H1 (cell line): ENCODE measurements around the gene LRRK1. TPM values are rescaled to one million over a fixed set of nuclear protein-coding genes. Genes with fewer than 3 reads are reported as not detected.
A peak's percentile ranks its signal among the peaks of the same experiment; 100 is the strongest.

Source experiments
- CTCF ChIA-PET: fragments of 300-600 bp; sonication (Branson Sonifier 250); formaldehyde crosslinking; loops from one replicate; lab custom pipeline; 2021; ENCODE audit not compliant: partially characterized antibody; lab: Charles Lee
- POLR2A ChIA-PET: fragments of 300-600 bp; sonication (Branson Sonifier 250); formaldehyde crosslinking; loops from one replicate; lab custom pipeline; 2021; ENCODE audit warnings: inconsistent platforms; ENCODE audit not compliant: partially characterized antibody; lab: Charles Lee
- DNase-seq, 2 experiments: peaks; one replicate each; pipeline versions ENCODE4 v3.0.0 to v3.0.0-alpha.2; 2010 to 2022; ENCODE audit warnings: low spot score in 2 of 2, low read depth in 1 of 2, mixed read lengths in 1 of 2
- FAIRE-seq: peaks from 2 replicates; lab custom pipeline; 2011; peaks lifted over from hg19 to GRCh38; lab: Jason Lieb, UNC
- H2AFZ ChIP-seq: 2 replicates; pipeline ENCODE4 v1.8.1; 2012; ENCODE audit warnings: low read length, inconsistent platforms
- H2AK5ac ChIP-seq: 2 replicates; pipeline ENCODE4 v1.6.1; 2013; ENCODE audit warnings: low read depth, low read length
- H2BK120ac ChIP-seq: replicated peaks from 2 replicates; pipeline ENCODE3; 2013; ENCODE audit warnings: low read depth, low read length, inconsistent platforms
- H2BK12ac ChIP-seq: 2 replicates; pipeline ENCODE4 v1.6.1; 2013; ENCODE audit warnings: low read depth, low read length
- H2BK15ac ChIP-seq: 2 replicates; pipeline ENCODE4 v1.6.1; 2013; ENCODE audit warnings: low read length
- H2BK20ac ChIP-seq: 2 replicates; pipeline ENCODE4 v1.6.1; 2013; ENCODE audit warnings: low read length
- H2BK5ac ChIP-seq: 2 replicates; pipeline ENCODE4 v1.6.1; 2013; ENCODE audit warnings: low read depth, low read length
- H3K14ac ChIP-seq: 2 replicates; pipeline ENCODE4 v1.6.1; 2013; ENCODE audit warnings: inconsistent platforms; ENCODE audit not compliant: insufficient read length
- H3K18ac ChIP-seq: 2 replicates; pipeline ENCODE4 v1.6.1; 2013; ENCODE audit warnings: low read length; ENCODE audit errors: extremely low read depth
- H3K23ac ChIP-seq: 2 replicates; pipeline ENCODE4 v1.6.1; 2013; ENCODE audit warnings: inconsistent platforms; ENCODE audit not compliant: insufficient read length
- H3K23me2 ChIP-seq: 2 replicates; pipeline ENCODE4 v1.6.1; 2013; ENCODE audit warnings: low read depth, low read length
- H3K27ac ChIP-seq: 2 replicates; pipeline ENCODE4 v1.6.1; 2011; ENCODE audit warnings: low read depth, low read length, inconsistent platforms
- H3K27me3 ChIP-seq, 4 experiments: replicated peaks in 1 of 4; 1 replicate in 1 of 4; 2 replicates in 3 of 4; pipeline versions ENCODE4 v1.6.1 to v1.8.1; 2011 to 2013; ENCODE audit warnings: low read length in 3 of 4, mild to moderate bottlenecking in 3 of 4, inconsistent platforms in 2 of 4, mixed read lengths in 2 of 4, moderate library complexity in 1 of 4; ENCODE audit not compliant: control insufficient read depth in 3 of 4, insufficient read depth in 3 of 4; ENCODE audit errors: extremely low read depth in 1 of 4
- H3K36me3 ChIP-seq, 4 experiments: 2 replicates each; pipeline versions ENCODE4 v1.6.1 to v1.8.1; 2011 to 2013; ENCODE audit warnings: mild to moderate bottlenecking in 4 of 4, low read length in 3 of 4, moderate library complexity in 2 of 4, control low read depth in 1 of 4, inconsistent platforms in 1 of 4; ENCODE audit not compliant: insufficient read depth in 4 of 4, control insufficient read depth in 2 of 4
- H3K4ac ChIP-seq: replicated peaks from 2 replicates; pipeline ENCODE3; 2013; ENCODE audit warnings: low read length, low read depth, mixed read lengths, inconsistent platforms; ENCODE audit not compliant: insufficient read length
- H3K4me1 ChIP-seq, 4 experiments: replicated peaks in 1 of 4; 1 replicate in 1 of 4; 2 replicates in 3 of 4; pipeline versions ENCODE4 v1.6.1 to v1.8.1; 2011 to 2013; ENCODE audit warnings: low read length in 3 of 4, inconsistent platforms in 2 of 4, mixed read lengths in 1 of 4; ENCODE audit not compliant: insufficient read depth in 4 of 4, control insufficient read depth in 3 of 4
- H3K4me2 ChIP-seq, 2 experiments: 2 replicates each; pipeline versions ENCODE4 v1.6.1 to v1.8.1; 2011 to 2013; ENCODE audit warnings: low read depth in 2 of 2, low read length in 2 of 2, control low read depth in 1 of 2, inconsistent platforms in 1 of 2, mild to moderate bottlenecking in 1 of 2; ENCODE audit not compliant: insufficient read depth in 1 of 2
- H3K4me3 ChIP-seq, 4 experiments: fragments of 200-600, 300-600 bp in 1 of 4; sonication (generic), shearing (Covaris generic), sonication (Bioruptor Twin) in 1 of 4; 2 replicates each; pipeline versions ENCODE4 v1.5.1 to v1.8.1; 2011 to 2016; ENCODE audit warnings: low read length in 4 of 4, low read depth in 3 of 4, control low read depth in 2 of 4, inconsistent platforms in 2 of 4, mild to moderate bottlenecking in 2 of 4, mixed read lengths in 1 of 4, moderate library complexity in 1 of 4; ENCODE audit not compliant: insufficient read depth in 2 of 4; ENCODE audit errors: extremely low read depth in 1 of 4
- H3K56ac ChIP-seq: replicated peaks from 2 replicates; pipeline ENCODE3; 2013; ENCODE audit warnings: low read depth, mild to moderate bottlenecking, mixed read lengths, low read length, inconsistent platforms; ENCODE audit not compliant: insufficient read length
- H3K79me1 ChIP-seq: 2 replicates; pipeline ENCODE4 v1.6.1; 2013; ENCODE audit warnings: low read depth, low read length, control low read depth
- H3K79me2 ChIP-seq, 2 experiments: 2 replicates each; pipeline versions ENCODE4 v1.6.1 to v1.8.1; 2012 to 2013; ENCODE audit warnings: low read length in 2 of 2, mild to moderate bottlenecking in 2 of 2, inconsistent platforms in 1 of 2; ENCODE audit not compliant: insufficient read depth in 2 of 2, control insufficient read depth in 1 of 2
- H3K9ac ChIP-seq, 4 experiments: replicated peaks in 1 of 4; 1 replicate in 1 of 4; 2 replicates in 3 of 4; pipeline versions ENCODE4 v1.6.1 to v1.8.1; 2011 to 2013; ENCODE audit warnings: low read depth in 3 of 4, low read length in 3 of 4, control low read depth in 2 of 4, mild to moderate bottlenecking in 2 of 4, moderate library complexity in 2 of 4, inconsistent platforms in 1 of 4; ENCODE audit errors: extremely low read depth in 1 of 4
- H3K9me3 ChIP-seq, 2 experiments: 2 replicates each; pipeline versions ENCODE4 v1.6.1 to v1.8.1; 2012 to 2013; ENCODE audit warnings: mild to moderate bottlenecking in 2 of 2, moderate library complexity in 2 of 2, control low read depth in 1 of 2, inconsistent platforms in 1 of 2, low read depth in 1 of 2, low read length in 1 of 2, mixed read lengths in 1 of 2; ENCODE audit not compliant: insufficient read depth in 2 of 2
- H4K20me1 ChIP-seq, 2 experiments: replicated peaks in 1 of 2; 2 replicates each; pipeline versions ENCODE3 to v1.8.1; 2011 to 2013; ENCODE audit warnings: inconsistent platforms in 2 of 2, low read length in 2 of 2, mild to moderate bottlenecking in 1 of 2; ENCODE audit not compliant: insufficient read depth in 2 of 2, control insufficient read depth in 1 of 2
- H4K5ac ChIP-seq: 2 replicates; pipeline ENCODE4 v1.6.1; 2013; ENCODE audit warnings: low read length, low read depth, mixed read lengths, inconsistent platforms; ENCODE audit not compliant: insufficient read length
- H4K8ac ChIP-seq: 2 replicates; pipeline ENCODE4 v1.8.0; 2013; ENCODE audit warnings: mild to moderate bottlenecking, moderate library complexity, low read length, inconsistent platforms; ENCODE audit not compliant: insufficient read depth; ENCODE audit errors: extremely low read depth
- H4K91ac ChIP-seq: replicated peaks from 2 replicates; pipeline ENCODE3; 2013; ENCODE audit warnings: low read length, mixed read lengths, inconsistent platforms; ENCODE audit not compliant: insufficient read length
- CREB1 ChIP-seq: IDR thresholded peaks from 2 replicates; pipeline ENCODE4 v1.6.1; 2012; ENCODE audit warnings: inconsistent platforms
- EP300 ChIP-seq, 2 experiments: IDR thresholded peaks; 1 replicate in 1 of 2; 2 replicates in 1 of 2; pipeline ENCODE4 v1.6.1; 2011 to 2012; ENCODE audit warnings: low read depth in 2 of 2, low read length in 2 of 2, mild to moderate bottlenecking in 2 of 2, borderline replicate concordance in 1 of 2, inconsistent platforms in 1 of 2, moderate library complexity in 1 of 2
- NANOG ChIP-seq: IDR thresholded peaks from 2 replicates; pipeline ENCODE4 v1.6.1; 2011; ENCODE audit warnings: low read length, low read depth, mild to moderate bottlenecking, inconsistent platforms; ENCODE audit not compliant: insufficient read depth, poor library complexity, severe bottlenecking
- POU5F1 ChIP-seq: IDR thresholded peaks from 2 replicates; pipeline ENCODE4 v1.6.1; 2011; ENCODE audit warnings: low read depth, mild to moderate bottlenecking, low read length, moderate library complexity
- SIX5 ChIP-seq: IDR thresholded peaks from 2 replicates; pipeline ENCODE4 v1.6.1; 2011; ENCODE audit warnings: mild to moderate bottlenecking, low read depth, low read length
- SP4 ChIP-seq: IDR thresholded peaks from 2 replicates; pipeline ENCODE4 v1.6.1; 2012; ENCODE audit warnings: low read length, inconsistent platforms
- TAF1 ChIP-seq: IDR thresholded peaks from 2 replicates; pipeline ENCODE4 v1.6.1; 2011; ENCODE audit warnings: mild to moderate bottlenecking, low read depth, low read length
- WGBS, 2 experiments: shearing (Covaris generic) in 1 of 2; methylation state at CpG; one replicate each; pipeline versions ENCODE4 v1.1.6 to v1.1.7; 2013 to 2015; ENCODE audit warnings: low lambda C conversion rate in 2 of 2, mixed read lengths in 2 of 2, inconsistent platforms in 1 of 2, low coverage in 1 of 2, missing lambda C conversion rate in 1 of 2; ENCODE audit not compliant: insufficient replicate concordance in 2 of 2, insufficient coverage in 1 of 2, insufficient read length in 1 of 2; ENCODE audit errors: extremely low coverage in 1 of 2, missing lambda C conversion rate in 1 of 2; 5-methylcytosine and 5-hydroxymethylcytosine counted together
- polyA plus RNA-seq, 7 experiments: library from polyadenylated mRNA; depleted of rRNA in 3 of 7; stranded (reverse) in 5 of 7; unstranded in 2 of 7; fragments of >200 nt in 5 of 7; fragments of 200-250 nt in 2 of 7; gene quantifications; 1 replicate in 5 of 7; 2 replicates in 1 of 7; 4 replicates in 1 of 7; pipeline versions ENCODE4 v1.2.1 to v1.2.3, GENCODE V29; 2011 to 2013; ENCODE audit warnings: missing spikeins in 2 of 7, mixed read lengths in 2 of 7
- total RNA-seq: library from RNA; stranded (reverse); fragmentation: NEBNext Ultra II Directional; extraction: Animal tissue kit (Norgen Biotek cat#: 25700); gene quantifications from 2 replicates; pipeline ENCODE4 v1.2.1, GENCODE V29; 2021

Gene LRRK1
- total and polyA plus RNA-seq, 2 of the 8 experiments (the other 6 are each of a cell fraction or from before 2014, with no cell fraction given) = 1.2 to 3.6 TPM

- Histone ChIP-seq H3K56ac (no peak overlapping the region), H4K20me1 (no peaks in the 10 kb centered on the region), H3K27ac (no peak overlapping the region), H2BK20ac (no peak overlapping the region), H3K4me1 (no peaks in the 10 kb centered on the region), H3K27me3 (no peaks in the 10 kb centered on the region; a peak in 1 of 7 replicates), H2BK120ac (no peak overlapping the region), H2BK5ac (no peak overlapping the region), H3K18ac (no peak overlapping the region), H3K4me3 (no peak overlapping the region), H3K79me2 (no peaks in the 10 kb centered on the region), H3K9me3 (no peaks in the 10 kb centered on the region; a peak in 1 of 4 replicates), H2BK15ac (no peak overlapping the region), H3K14ac (peak overlapping the region; percentile 5), H3K23me2 (no peaks in the 10 kb centered on the region), H4K5ac (no peak overlapping the region), H3K9ac (no peak overlapping the region), H3K4ac (no peak overlapping the region), H4K91ac (no peak overlapping the region), H2BK12ac (no peak overlapping the region), H3K23ac (no peak overlapping the region), H3K4me2 (no peak overlapping the region), H3K36me3 (no peaks in the 10 kb centered on the region), H4K8ac (no peak overlapping the region), H2AK5ac (no peak overlapping the region), H3K79me1 (no peaks in the 10 kb centered on the region), H2AFZ (no peak overlapping the region)
- FAIRE-seq (no peak), DNase-seq (peak in 1 of 2 experiments; percentile 32)
- 90% methylated on average over 8 of the region's 8 CpGs; no CpG with 5 or more reads in 1 of the 2 experiments for WGBS, 2 experiments
- ChIA-PET POLR2A (no interaction called here), CTCF (interaction anchor here (1.1 to 2.6 kb wide), 2 partner anchors 12 to 15 kb away, joined by 3 to 10 read pairs; no protein-coding TSS in a partner anchor)
- TF ChIP-seq SIX5 (no peak), SP4 (no peak), EP300 (IDR thresholded peaks at IDR 0.05; ENCODE audit: borderline replicate concordance in 1 of 2, low read depth in 2 of 2, low read length in 2 of 2) (no peak), TAF1 (no peak), POU5F1 (no peak), NANOG (no peak), CREB1 (no peak)
Measured at GRCh38 chr15:101031213-101031612, 112.1 kb downstream of the LRRK1 start.
